ENCODE results near the gene C4orf50. TPM values are rescaled to one million over a fixed set of nuclear protein-coding genes. Genes with fewer than 3 reads are reported as not detected.

Gene C4orf50
- total and polyA plus RNA-seq, 2 of the 13 experiments (the other 11 are each of a cell fraction or from before 2014, with no cell fraction given), result not detected

DNA sequence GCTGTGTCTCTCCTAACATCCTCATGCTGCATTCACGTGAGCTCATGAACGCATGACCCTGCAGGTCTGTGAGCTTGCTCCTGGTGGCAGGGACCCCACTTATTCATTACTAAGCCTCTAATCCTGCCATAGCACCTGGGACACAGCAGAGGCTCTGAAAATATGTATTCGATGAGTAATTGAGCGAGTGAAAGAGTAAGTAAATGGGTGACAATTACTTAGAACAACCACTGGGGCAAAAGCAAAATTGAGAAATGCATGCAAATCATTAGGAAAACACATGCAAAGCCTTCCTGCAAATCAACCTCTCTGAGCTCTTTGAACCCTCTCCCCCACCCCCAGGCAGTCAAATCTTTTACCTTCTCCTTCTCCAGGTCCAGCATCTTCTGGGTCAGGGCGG, 23.6 kb upstream of the C4orf50 start (continued):
- TF ChIP-seq, protein P1, sequence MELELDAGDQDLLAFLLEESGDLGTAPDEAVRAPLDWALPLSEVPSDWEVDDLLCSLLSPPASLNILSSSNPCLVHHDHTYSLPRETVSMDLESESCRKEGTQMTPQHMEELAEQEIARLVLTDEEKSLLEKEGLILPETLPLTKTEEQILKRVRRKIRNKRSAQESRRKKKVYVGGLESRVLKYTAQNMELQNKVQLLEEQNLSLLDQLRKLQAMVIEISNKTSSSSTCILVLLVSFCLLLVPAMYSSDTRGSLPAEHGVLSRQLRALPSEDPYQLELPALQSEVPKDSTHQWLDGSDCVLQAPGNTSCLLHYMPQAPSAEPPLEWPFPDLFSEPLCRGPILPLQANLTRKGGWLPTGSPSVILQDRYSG (CRISPR knock-in tag; IDR thresholded peaks at IDR 0.05), result no peak
- TF ChIP-seq, protein P2, sequence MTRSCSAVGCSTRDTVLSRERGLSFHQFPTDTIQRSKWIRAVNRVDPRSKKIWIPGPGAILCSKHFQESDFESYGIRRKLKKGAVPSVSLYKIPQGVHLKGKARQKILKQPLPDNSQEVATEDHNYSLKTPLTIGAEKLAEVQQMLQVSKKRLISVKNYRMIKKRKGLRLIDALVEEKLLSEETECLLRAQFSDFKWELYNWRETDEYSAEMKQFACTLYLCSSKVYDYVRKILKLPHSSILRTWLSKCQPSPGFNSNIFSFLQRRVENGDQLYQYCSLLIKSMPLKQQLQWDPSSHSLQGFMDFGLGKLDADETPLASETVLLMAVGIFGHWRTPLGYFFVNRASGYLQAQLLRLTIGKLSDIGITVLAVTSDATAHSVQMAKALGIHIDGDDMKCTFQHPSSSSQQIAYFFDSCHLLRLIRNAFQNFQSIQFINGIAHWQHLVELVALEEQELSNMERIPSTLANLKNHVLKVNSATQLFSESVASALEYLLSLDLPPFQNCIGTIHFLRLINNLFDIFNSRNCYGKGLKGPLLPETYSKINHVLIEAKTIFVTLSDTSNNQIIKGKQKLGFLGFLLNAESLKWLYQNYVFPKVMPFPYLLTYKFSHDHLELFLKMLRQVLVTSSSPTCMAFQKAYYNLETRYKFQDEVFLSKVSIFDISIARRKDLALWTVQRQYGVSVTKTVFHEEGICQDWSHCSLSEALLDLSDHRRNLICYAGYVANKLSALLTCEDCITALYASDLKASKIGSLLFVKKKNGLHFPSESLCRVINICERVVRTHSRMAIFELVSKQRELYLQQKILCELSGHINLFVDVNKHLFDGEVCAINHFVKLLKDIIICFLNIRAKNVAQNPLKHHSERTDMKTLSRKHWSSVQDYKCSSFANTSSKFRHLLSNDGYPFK (CRISPR knock-in tag; IDR thresholded peaks at IDR 0.05; ENCODE audit: borderline replicate concordance), result no peak
- no peak for TF ChIP-seq ZFP90 (CRISPR knock-in tag; IDR thresholded peaks at IDR 0.05; ENCODE audit: borderline replicate concordance)
- no peak for TF ChIP-seq ATF1 (CRISPR knock-in tag; IDR thresholded peaks at IDR 0.05)
- no peak for TF ChIP-seq HOXA9 (CRISPR knock-in tag; IDR thresholded peaks at IDR 0.05; ENCODE audit: borderline replicate concordance)
- TF ChIP-seq, protein P3, sequence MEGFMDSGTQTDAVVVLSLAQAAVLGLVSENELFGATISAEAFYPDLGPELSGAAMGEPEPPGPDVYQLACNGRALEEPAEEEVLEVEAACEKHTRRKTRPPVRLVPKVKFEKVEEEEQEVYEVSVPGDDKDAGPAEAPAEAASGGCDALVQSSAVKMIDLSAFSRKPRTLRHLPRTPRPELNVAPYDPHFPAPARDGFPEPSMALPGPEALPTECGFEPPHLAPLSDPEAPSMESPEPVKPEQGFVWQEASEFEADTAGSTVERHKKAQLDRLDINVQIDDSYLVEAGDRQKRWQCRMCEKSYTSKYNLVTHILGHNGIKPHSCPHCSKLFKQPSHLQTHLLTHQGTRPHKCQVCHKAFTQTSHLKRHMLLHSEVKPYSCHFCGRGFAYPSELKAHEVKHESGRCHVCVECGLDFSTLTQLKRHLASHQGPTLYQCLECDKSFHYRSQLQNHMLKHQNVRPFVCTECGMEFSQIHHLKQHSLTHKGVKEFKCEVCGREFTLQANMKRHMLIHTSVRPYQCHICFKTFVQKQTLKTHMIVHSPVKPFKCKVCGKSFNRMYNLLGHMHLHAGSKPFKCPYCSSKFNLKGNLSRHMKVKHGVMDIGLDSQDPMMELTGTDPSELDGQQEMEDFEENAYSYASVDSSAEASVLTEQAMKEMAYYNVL (CRISPR knock-in tag; IDR thresholded peaks at IDR 0.05; ENCODE audit: borderline replicate concordance), result no peak
- TF ChIP-seq ATAD3A (CRISPR knock-in tag; IDR thresholded peaks at IDR 0.05), result no peak

DNA sequence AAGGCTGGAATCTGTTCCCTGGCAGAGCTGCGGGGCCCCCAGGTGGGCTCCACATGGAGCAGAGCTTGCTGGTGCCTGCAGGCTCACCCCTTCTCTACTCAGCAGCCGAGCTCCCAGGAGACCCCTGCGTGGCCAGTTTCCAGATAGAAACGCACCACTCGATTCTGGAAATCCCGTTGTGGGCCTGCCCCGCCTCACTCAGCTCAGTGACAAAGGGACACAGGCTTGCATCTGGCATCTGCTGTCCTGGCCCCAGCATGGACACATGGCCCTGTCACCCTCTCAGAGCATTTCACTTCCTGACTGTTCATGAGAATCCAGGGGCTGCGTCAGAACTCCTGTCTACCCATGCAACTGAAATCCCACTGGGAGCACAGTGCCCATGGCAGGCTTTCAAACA, 20.5 kb upstream of the C4orf50 start:
- intact Hi-C loops (cut with micrococcal nuclease; ENCODE audit: unreplicated experiment), result no loop called here
- Histone ChIP-seq H3K9ac (ENCODE audit: insufficient read depth, low read depth, low read length) (no peak overlapping the region), H3K4me3 (replicated peaks in 1 of 3; ENCODE audit: insufficient read depth in 1 of 3, low read depth in 2 of 3, low read length in 3 of 3) (no peak overlapping the region), H3K36me3 (replicated peaks in 1 of 2; ENCODE audit: control insufficient read depth in 1 of 2, insufficient read depth in 2 of 2, low read length in 2 of 2) (no peaks in the 10 kb centered on the region), H3K27ac (ENCODE audit: extremely low read length, insufficient read depth, low read length) (no peak overlapping the region), H2AFZ (ENCODE audit: low read length) (no peak overlapping the region), H3K4me1 (ENCODE audit: insufficient read depth, low read length) (no peaks in the 10 kb centered on the region), H3K9me3 (ENCODE audit: low read length) (no peaks in the 10 kb centered on the region), H3K27me3 (ENCODE audit: control insufficient read depth in 1 of 2, insufficient read depth in 2 of 2, low read length in 2 of 2) (peaks cover 0 to 37% of the 10 kb centered on the region in 2 experiments; a peak in 4 of 5 replicates), H3K4me2 (ENCODE audit: low read depth, low read length) (no peak overlapping the region), H4K20me1 (ENCODE audit: insufficient read depth, low read length) (no peaks in the 10 kb centered on the region), H3K79me2 (ENCODE audit: insufficient read depth, low read length) (no peaks in the 10 kb centered on the region)
- in situ Hi-C loops (cut with HindIII; ENCODE audit: extremely low pct_ligation_motif_present, low pct_unique_long_range_greater_than_20kb), result no loop called here
- WGBS (ENCODE audit: low lambda C conversion rate), result no CpG with 5 or more reads among the region's 8 CpGs
- ATAC-seq (no peak), DNase-seq (ENCODE audit: low spot score) (no peak), FAIRE-seq (no peak)
- BruUV-seq (replicated peaks), result no TSS peak
- ChIA-PET CTCF (ENCODE audit: low intra/inter-chr PET ratio, low total read pairs) (no interaction called here), POLR2A (no interaction called here)
- no peak for TF ChIP-seq ZNF883 (CRISPR knock-in tag; IDR thresholded peaks at IDR 0.05; ENCODE audit: not compliant biosample characterization)
- no peak for TF ChIP-seq MXI1 (IDR thresholded peaks at IDR 0.05; ENCODE audit: borderline replicate concordance, low read depth, low read length)
- TF ChIP-seq NFYB (CRISPR knock-in tag; IDR thresholded peaks at IDR 0.05), result no peak
- no peak for TF ChIP-seq LCORL (IDR thresholded peaks at IDR 0.05)
- TF ChIP-seq LCORL (CRISPR knock-in tag; IDR thresholded peaks at IDR 0.05), result no peak
- TF ChIP-seq KLF15 (CRISPR knock-in tag; IDR thresholded peaks at IDR 0.05; ENCODE audit: borderline replicate concordance), result no peak
- TF ChIP-seq, protein P4, sequence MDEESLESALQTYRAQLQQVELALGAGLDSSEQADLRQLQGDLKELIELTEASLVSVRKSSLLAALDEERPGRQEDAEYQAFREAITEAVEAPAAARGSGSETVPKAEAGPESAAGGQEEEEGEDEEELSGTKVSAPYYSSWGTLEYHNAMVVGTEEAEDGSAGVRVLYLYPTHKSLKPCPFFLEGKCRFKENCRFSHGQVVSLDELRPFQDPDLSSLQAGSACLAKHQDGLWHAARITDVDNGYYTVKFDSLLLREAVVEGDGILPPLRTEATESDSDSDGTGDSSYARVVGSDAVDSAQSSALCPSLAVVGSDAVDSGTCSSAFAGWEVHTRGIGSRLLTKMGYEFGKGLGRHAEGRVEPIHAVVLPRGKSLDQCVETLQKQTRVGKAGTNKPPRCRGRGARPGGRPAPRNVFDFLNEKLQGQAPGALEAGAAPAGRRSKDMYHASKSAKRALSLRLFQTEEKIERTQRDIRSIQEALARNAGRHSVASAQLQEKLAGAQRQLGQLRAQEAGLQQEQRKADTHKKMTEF (CRISPR knock-in tag; IDR thresholded peaks at IDR 0.05), result no peak
- no peak for TF ChIP-seq MBNL3 (CRISPR knock-in tag; conservative IDR thresholded peaks at IDR 0.05)
- no peak for TF ChIP-seq RFXANK (CRISPR knock-in tag; IDR thresholded peaks at IDR 0.05)

Measured in HepG2 (cell line).